ENCODE measurements around the gene C5. TPM values are rescaled to one million over a fixed set of nuclear protein-coding genes. Genes with fewer than 3 reads are reported as not detected.

Gene C5
- total and polyA plus RNA-seq, 12 donors, result 1.4 to 7.9 (median 3.0) TPM

DNA sequence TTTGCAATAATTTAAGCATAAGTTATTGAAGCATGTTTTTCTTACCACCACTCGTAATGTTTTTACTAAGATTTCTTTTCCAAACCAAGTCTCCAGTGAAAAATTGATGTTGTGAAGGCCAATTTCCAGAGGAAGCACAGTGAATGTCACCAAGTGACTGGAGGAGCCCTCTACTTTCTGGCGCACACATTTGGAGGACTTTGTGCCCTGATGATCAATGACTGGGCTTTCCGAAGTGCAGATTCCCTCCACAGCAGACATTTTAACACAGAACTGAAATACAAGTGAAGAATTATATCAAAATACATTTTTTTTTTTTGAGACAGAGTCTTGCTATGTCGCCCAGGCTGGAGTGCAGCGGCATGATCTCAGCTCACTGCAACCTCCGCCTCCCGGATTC is 52.6 kb downstream of the C5 start:
- no peak for DNase-seq
- H3K9me3 ChIP-seq (replicated peaks in 1 of 3), result no peaks in the 10 kb centered on the region
- TF ChIP-seq, protein P1, sequence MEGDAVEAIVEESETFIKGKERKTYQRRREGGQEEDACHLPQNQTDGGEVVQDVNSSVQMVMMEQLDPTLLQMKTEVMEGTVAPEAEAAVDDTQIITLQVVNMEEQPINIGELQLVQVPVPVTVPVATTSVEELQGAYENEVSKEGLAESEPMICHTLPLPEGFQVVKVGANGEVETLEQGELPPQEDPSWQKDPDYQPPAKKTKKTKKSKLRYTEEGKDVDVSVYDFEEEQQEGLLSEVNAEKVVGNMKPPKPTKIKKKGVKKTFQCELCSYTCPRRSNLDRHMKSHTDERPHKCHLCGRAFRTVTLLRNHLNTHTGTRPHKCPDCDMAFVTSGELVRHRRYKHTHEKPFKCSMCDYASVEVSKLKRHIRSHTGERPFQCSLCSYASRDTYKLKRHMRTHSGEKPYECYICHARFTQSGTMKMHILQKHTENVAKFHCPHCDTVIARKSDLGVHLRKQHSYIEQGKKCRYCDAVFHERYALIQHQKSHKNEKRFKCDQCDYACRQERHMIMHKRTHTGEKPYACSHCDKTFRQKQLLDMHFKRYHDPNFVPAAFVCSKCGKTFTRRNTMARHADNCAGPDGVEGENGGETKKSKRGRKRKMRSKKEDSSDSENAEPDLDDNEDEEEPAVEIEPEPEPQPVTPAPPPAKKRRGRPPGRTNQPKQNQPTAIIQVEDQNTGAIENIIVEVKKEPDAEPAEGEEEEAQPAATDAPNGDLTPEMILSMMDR (IDR thresholded peaks at IDR 0.05), result no peak
- no peak for TF ChIP-seq POLR2A (IDR thresholded peaks at IDR 0.05)
- no peaks in the 10 kb centered on the region for H3K36me3 ChIP-seq (replicated peaks in 1 of 2)
- H3K4me3 ChIP-seq, result no peak overlapping the region
- H3K27me3 ChIP-seq, result no peaks in the 10 kb centered on the region
- no peaks in the 10 kb centered on the region for H3K4me1 ChIP-seq (replicated peaks in 1 of 2)
- no peak overlapping the region for H3K27ac ChIP-seq
- 78 to 90% (median 83%) methylated on average over 7 of the region's 7 CpGs for WGBS, 4 donors
- intact Hi-C loops (cut with DNase I), result no loop called here

- TF ChIP-seq POLR2A (IDR thresholded peaks at IDR 0.05), result no peak
- TF ChIP-seq, protein P1 (IDR thresholded peaks at IDR 0.05), result no peak
- Histone ChIP-seq H3K4me1 (replicated peaks in 1 of 2) (no peaks in the 10 kb centered on the region), H3K27me3 (no peaks in the 10 kb centered on the region), H3K36me3 (replicated peaks in 1 of 2) (no peaks in the 10 kb centered on the region), H3K9me3 (replicated peaks in 1 of 3) (no peaks in the 10 kb centered on the region), H3K27ac (no peak overlapping the region), H3K4me3 (no peak overlapping the region)
- WGBS, 4 donors, result 64 to 88% (median 72%) methylated on average over 3 of the region's 3 CpGs
- DNase-seq, result no peak
- intact Hi-C loops (cut with DNase I), result no loop called here
These were observed 53.7 kb downstream of the C5 start for GRCh38 chr9:120996409-120996808.

DNA sequence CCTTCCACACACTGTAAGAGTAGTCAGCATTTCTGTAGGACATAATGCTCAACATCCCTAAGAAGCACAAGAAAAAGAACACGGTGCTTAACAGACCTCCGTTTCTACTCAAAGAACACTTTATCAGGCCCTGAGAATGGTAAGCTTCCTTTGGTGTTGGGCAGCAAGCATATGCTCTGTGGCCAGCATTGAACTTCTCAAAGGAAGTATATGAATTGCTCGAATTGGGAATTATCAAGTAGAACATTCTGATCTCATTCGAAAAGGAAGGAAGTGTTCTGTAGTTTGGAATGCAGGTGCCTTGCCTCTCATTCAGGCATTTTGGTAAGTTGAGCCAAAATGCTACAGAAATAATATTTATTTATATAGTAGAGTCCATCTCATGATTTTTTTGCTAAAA is 61.0 kb downstream of the C5 start:
- no peaks in the 10 kb centered on the region for H3K27me3 ChIP-seq
- no peak overlapping the region for H3K27ac ChIP-seq
- no peak for DNase-seq
- no peaks in the 10 kb centered on the region for H3K9me3 ChIP-seq (replicated peaks in 1 of 3)
- no peaks in the 10 kb centered on the region for H3K36me3 ChIP-seq (replicated peaks in 1 of 2)
- no peak overlapping the region for H3K4me3 ChIP-seq
- TF ChIP-seq, protein P1 (IDR thresholded peaks at IDR 0.05), result no peak
- no peak for TF ChIP-seq POLR2A (IDR thresholded peaks at IDR 0.05)
- intact Hi-C loops (cut with DNase I), result loop anchor here (5.0 kb wide), 3 partner anchors 47 to 73 kb away; no protein-coding TSS in a partner anchor
- peaks cover 0 to 6% of the 10 kb centered on the region in 2 donors for H3K4me1 ChIP-seq (replicated peaks in 1 of 2)
- 81 to 91% (median 83%) methylated on average over 4 of the region's 4 CpGs for WGBS, 4 donors

GRCh38 chr9:120985819-120986222 is 64.3 kb downstream of the C5 start:
- 3 to 9% (median 6%) methylated on average over 2 of the region's 2 CpGs for WGBS, 4 donors
- TF ChIP-seq POLR2A (IDR thresholded peaks at IDR 0.05), result no peak
- TF ChIP-seq, protein P1 (IDR thresholded peaks at IDR 0.05), result peak; percentile 37 to 77 (median 64)
- Histone ChIP-seq H3K4me1 (replicated peaks in 1 of 2) (peaks cover 8 to 22% of the 10 kb centered on the region in 2 donors), H3K27ac (no peak overlapping the region), H3K27me3 (no peaks in the 10 kb centered on the region), H3K4me3 (no peak overlapping the region), H3K9me3 (replicated peaks in 1 of 3) (no peaks in the 10 kb centered on the region), H3K36me3 (replicated peaks in 1 of 2) (no peaks in the 10 kb centered on the region)
- DNase-seq, result peak in 4 of 7 donors; percentile 18 to 37 (median 26)
- intact Hi-C loops (cut with DNase I), result loop anchor here (5.0 kb wide), 3 partner anchors 44 to 76 kb away; no protein-coding TSS in a partner anchor

All from adrenal gland (tissue), 12 donors.